ENCODE data around the gene NRL. TPM values are rescaled to one million over a fixed set of nuclear protein-coding genes. Genes with fewer than 3 reads are reported as not detected.

Gene NRL
- total RNA-seq, 1 experiment from 2014 or later, result 2.3 TPM

GRCh38 chr14:24123424-24124417 is 9.0 kb upstream of the NRL start:
- Histone ChIP-seq H3K27me3 (ENCODE audit: insufficient read depth, low read depth) (no peaks in the 10 kb centered on the region), H3K4me1 (replicated peaks; ENCODE audit: insufficient read depth) (no peaks in the 10 kb centered on the region), H3K9me2 (ENCODE audit: insufficient read depth) (no peaks in the 10 kb centered on the region), H3K27ac (no peak overlapping the region), H2AFZ (no peak overlapping the region), H3K79me2 (ENCODE audit: low read depth) (no peaks in the 10 kb centered on the region), H3K4me3 (no peak overlapping the region), H3F3A (ENCODE audit: insufficient read depth, low read depth) (no peaks in the 10 kb centered on the region), H4K20me1 (ENCODE audit: insufficient read depth) (no peaks in the 10 kb centered on the region), H3K4me2 (no peak overlapping the region), H3K36me3 (ENCODE audit: low read depth) (no peaks in the 10 kb centered on the region), H3K9me3 (ENCODE audit: insufficient read depth, low read depth) (no peaks in the 10 kb centered on the region)
- BruUV-seq (replicated peaks), result no TSS peak
- no peak for TF ChIP-seq CTCF (conservative IDR thresholded peaks at IDR 0.05)
- TF ChIP-seq EZH2 (IDR thresholded peaks at IDR 0.05; ENCODE audit: low read depth), result no peak
- CTCF ChIA-PET, result no interaction called here
- POLR2A ChIA-PET (ENCODE audit: unreplicated experiment), result no interaction called here
- DNase-seq, result no peak
- intact Hi-C loops (cut with micrococcal nuclease; ENCODE audit: unreplicated experiment), result no loop called here

- TF ChIP-seq CTCF (conservative IDR thresholded peaks at IDR 0.05) (no peak), EZH2 (IDR thresholded peaks at IDR 0.05; ENCODE audit: low read depth) (no peak)
- H3K9me3 ChIP-seq (ENCODE audit: insufficient read depth, low read depth), result no peaks in the 10 kb centered on the region
- BruUV-seq (replicated peaks), result no TSS peak
- H3F3A ChIP-seq (ENCODE audit: insufficient read depth, low read depth), result no peaks in the 10 kb centered on the region
- H3K4me3 ChIP-seq, result no peak overlapping the region
- H3K27ac ChIP-seq, result no peak overlapping the region
- H3K36me3 ChIP-seq (ENCODE audit: low read depth), result no peaks in the 10 kb centered on the region
- no peaks in the 10 kb centered on the region for H3K79me2 ChIP-seq (ENCODE audit: low read depth)
- no peaks in the 10 kb centered on the region for H3K9me2 ChIP-seq (ENCODE audit: insufficient read depth)
- DNase-seq, result no peak
- H3K4me1 ChIP-seq (replicated peaks; ENCODE audit: insufficient read depth), result no peaks in the 10 kb centered on the region
- H3K27me3 ChIP-seq (ENCODE audit: insufficient read depth, low read depth), result no peaks in the 10 kb centered on the region
- CTCF ChIA-PET, result no interaction called here
- H4K20me1 ChIP-seq (ENCODE audit: insufficient read depth), result no peaks in the 10 kb centered on the region
- no peak overlapping the region for H2AFZ ChIP-seq
- POLR2A ChIA-PET (ENCODE audit: unreplicated experiment), result no interaction called here
- intact Hi-C loops (cut with micrococcal nuclease; ENCODE audit: unreplicated experiment), result no loop called here
- no peak overlapping the region for H3K4me2 ChIP-seq
These were observed 8.1 kb upstream of the NRL start for GRCh38 chr14:24122898-24123297.

GRCh38 chr14:24122416-24122815 is 7.7 kb upstream of the NRL start:
- no peaks in the 10 kb centered on the region for H3K9me3 ChIP-seq (ENCODE audit: insufficient read depth, low read depth)
- H3K4me2 ChIP-seq, result no peak overlapping the region
- no peaks in the 10 kb centered on the region for H3K9me2 ChIP-seq (ENCODE audit: insufficient read depth)
- H3K4me1 ChIP-seq (replicated peaks; ENCODE audit: insufficient read depth), result no peaks in the 10 kb centered on the region
- TF ChIP-seq CTCF (conservative IDR thresholded peaks at IDR 0.05) (no peak), EZH2 (IDR thresholded peaks at IDR 0.05; ENCODE audit: low read depth) (no peak)
- H3K79me2 ChIP-seq (ENCODE audit: low read depth), result no peaks in the 10 kb centered on the region
- H3K36me3 ChIP-seq (ENCODE audit: low read depth), result 0 out of 2 replicates have a peak, but pooled peaks cover 3% of the 10 kb centered on the region
- BruUV-seq (replicated peaks), result no TSS peak
- H2AFZ ChIP-seq, result no peak overlapping the region
- no peaks in the 10 kb centered on the region for H4K20me1 ChIP-seq (ENCODE audit: insufficient read depth)
- H3F3A ChIP-seq (ENCODE audit: insufficient read depth, low read depth), result no peaks in the 10 kb centered on the region
- H3K27ac ChIP-seq, result no peak overlapping the region
- no peaks in the 10 kb centered on the region for H3K27me3 ChIP-seq (ENCODE audit: insufficient read depth, low read depth)
- POLR2A ChIA-PET (ENCODE audit: unreplicated experiment), result no interaction called here
- no peak overlapping the region for H3K4me3 ChIP-seq
- intact Hi-C loops (cut with micrococcal nuclease; ENCODE audit: unreplicated experiment), result no loop called here
- CTCF ChIA-PET, result no interaction called here
- DNase-seq, result no peak

All from PC-9 (cell line).